Superior temporal gyrus (tissue), 1 donor: ENCODE measurements around the gene APLN.

Experiments
- DNase-seq: peaks from one replicate; pipeline ENCODE4 v3.0.0-alpha.2; 2016; ENCODE audit errors: extremely low spot score

APLN gene

GRCh38 chrX:129654652-129655546, at the start of gene APLN:
Gene APLN (minus strand): TSS chrX:129654956. CDS start chrX:129654630, 326 bp downstream.
- peak; percentile 37 for DNase-seq

- no peak for DNase-seq
These were observed 49.7 kb upstream of the APLN start for GRCh38 chrX:129704491-129704890.

- DNase-seq: no peak
These were observed 46.9 kb upstream of the APLN start for GRCh38 chrX:129701624-129702069.

- DNase-seq: no peak
These were observed 45.8 kb upstream of the APLN start for GRCh38 chrX:129700536-129700935.

GRCh38 chrX:129698150-129698549, 43.4 kb upstream of the APLN start:
- no peak for DNase-seq

GRCh38 chrX:129697204-129697829, 42.6 kb upstream of the APLN start:
- DNase-seq: no peak

GRCh38 chrX:129696463-129697155, 41.9 kb upstream of the APLN start:
- DNase-seq: no peak

GRCh38 chrX:129695937-129696336, 41.2 kb upstream of the APLN start:
- no peak for DNase-seq

- no peak for DNase-seq
These were observed 40.8 kb upstream of the APLN start for GRCh38 chrX:129695535-129695934.

- no peak for DNase-seq
These were observed 40.0 kb upstream of the APLN start for GRCh38 chrX:129694805-129695204.

- DNase-seq: no peak
These were observed 38.6 kb upstream of the APLN start for GRCh38 chrX:129693354-129693753.

GRCh38 chrX:129690435-129690834, 35.7 kb upstream of the APLN start:
- no peak for DNase-seq

GRCh38 chrX:129689796-129690195, 35.0 kb upstream of the APLN start:
- no peak for DNase-seq

GRCh38 chrX:129688097-129688496, 33.3 kb upstream of the APLN start:
- DNase-seq: no peak

- peak; percentile 11 for DNase-seq
These were observed 31.7 kb upstream of the APLN start for GRCh38 chrX:129686422-129686948.

GRCh38 chrX:129682979-129683378, 28.2 kb upstream of the APLN start:
- DNase-seq: no peak

GRCh38 chrX:129679901-129680300, 25.1 kb upstream of the APLN start:
- no peak for DNase-seq

- peak; percentile 28 for DNase-seq
These were observed 23.9 kb upstream of the APLN start for GRCh38 chrX:129678614-129679195.

GRCh38 chrX:129667412-129667811, 12.7 kb upstream of the APLN start:
- no peak for DNase-seq

- no peak for DNase-seq
These were observed 11.3 kb upstream of the APLN start for GRCh38 chrX:129665916-129666644.

- no peak for DNase-seq
These were observed 8.4 kb upstream of the APLN start for GRCh38 chrX:129663171-129663570.
